GM13977 (cell line): ENCODE data around the gene RPS13.
"Not testable (repeated sequence)": the region's sequence is repeated elsewhere in the genome, so short reads cannot be mapped to it uniquely, and the experiment has no call there.

Experiments used
- DNase-seq: peaks from one replicate; pipeline ENCODE4 v3.0.0; 2012; ENCODE audit warnings: low spot score
- CTCF ChIP-seq: IDR thresholded peaks from 2 replicates; pipeline ENCODE4 v1.5.1; 2012; ENCODE audit warnings: mild to moderate bottlenecking, control low read depth; ENCODE audit not compliant: insufficient read depth; ENCODE audit errors: extremely low read depth, missing control alignments
- in situ Hi-C: fragments of 300-500 bp; cut with MboI; formaldehyde crosslinking; loops from one replicate; pipeline ENCODE4 v1.12.0; 2022; ENCODE audit warnings: low sequenced_read_pairs, low pct_unique_long_range_greater_than_20kb, mixed read lengths, inconsistent platforms; ENCODE audit not compliant: unreplicated experiment

The RPS13 gene

DNA sequence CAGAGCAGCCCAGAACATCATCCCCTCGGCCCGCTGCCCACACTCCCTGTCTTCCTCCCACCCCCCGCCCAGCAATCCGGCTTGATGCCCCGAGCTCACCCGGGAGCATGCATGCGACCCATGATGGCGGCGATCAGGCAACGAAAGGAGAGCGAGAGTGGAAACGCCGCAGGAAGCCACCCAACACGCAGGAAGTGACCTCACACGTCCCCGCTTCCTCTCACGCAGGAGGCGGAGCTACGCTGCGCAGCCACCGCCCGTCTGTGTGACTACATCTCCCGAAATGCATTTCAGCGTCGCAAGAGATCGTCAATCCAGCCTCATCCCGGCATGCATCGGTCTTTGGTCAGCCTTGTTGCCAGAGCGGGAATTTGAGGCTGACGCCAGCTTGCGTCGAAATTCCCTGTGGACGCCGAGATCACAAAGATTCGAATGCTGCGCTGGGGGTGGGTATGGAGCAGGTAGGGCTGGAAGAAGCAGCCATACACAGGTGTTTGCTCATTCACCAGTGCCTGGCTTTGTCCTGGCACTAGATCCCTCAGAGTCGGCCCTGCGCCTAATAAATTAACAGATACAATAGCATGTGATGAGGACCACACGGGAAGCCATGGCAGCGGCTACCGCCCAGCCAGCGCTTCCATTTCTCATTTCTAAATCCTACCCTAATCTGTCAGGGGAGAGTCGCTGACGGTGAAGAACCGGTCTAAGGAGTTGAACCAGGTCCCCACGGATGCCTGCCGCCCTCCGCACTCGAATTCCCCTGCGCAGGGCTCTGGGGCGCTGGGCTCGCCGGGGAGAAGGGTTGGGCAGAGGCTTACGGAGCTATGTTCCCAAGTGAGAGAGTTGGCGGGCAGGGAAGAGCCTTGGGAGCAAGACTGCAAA, at the start of gene RPS13:
Gene RPS13, minus strand, starts transcription at position 148 of the 882 bp plus-strand sequence. Its CDS starts 26 bp downstream, at position 122.
- no peak for TF ChIP-seq CTCF
- in situ Hi-C loops = no loop called here
- DNase-seq = peak; percentile 94

- DNase-seq = no peak
- in situ Hi-C loops = no loop called here
- no peak for TF ChIP-seq CTCF
Measured at GRCh38 chr11:17121981-17122380, 44.5 kb upstream of the RPS13 start.

- no peak for DNase-seq
- in situ Hi-C loops = no loop called here
- no peak for TF ChIP-seq CTCF
Measured at GRCh38 chr11:17117262-17117661, 39.8 kb upstream of the RPS13 start.

DNA sequence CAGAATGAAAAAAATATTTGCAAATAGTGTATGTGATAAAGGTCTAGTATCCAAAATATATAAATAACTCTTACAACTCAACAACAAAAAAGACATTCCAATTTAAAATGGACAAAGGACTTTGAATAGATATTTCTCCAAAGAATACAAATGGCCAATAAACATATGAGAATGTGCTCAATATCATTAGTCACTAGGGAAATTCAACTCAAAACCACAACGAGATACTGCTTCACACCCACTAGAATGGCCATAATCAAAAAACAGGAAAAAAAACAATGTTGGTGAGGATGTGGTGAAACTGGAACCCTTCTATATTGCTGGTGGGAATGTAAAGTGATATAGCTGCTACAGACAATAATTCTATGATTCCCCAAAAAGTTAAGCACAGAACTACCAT, 38.6 kb upstream of the RPS13 start:
- in situ Hi-C loops = no loop called here
- TF ChIP-seq CTCF = no peak
- DNase-seq = no peak

- DNase-seq, in situ Hi-C loops: not testable (repeated sequence)
- TF ChIP-seq CTCF = peak; percentile 28
Measured at GRCh38 chr11:17107745-17108144, 30.3 kb upstream of the RPS13 start.

DNA sequence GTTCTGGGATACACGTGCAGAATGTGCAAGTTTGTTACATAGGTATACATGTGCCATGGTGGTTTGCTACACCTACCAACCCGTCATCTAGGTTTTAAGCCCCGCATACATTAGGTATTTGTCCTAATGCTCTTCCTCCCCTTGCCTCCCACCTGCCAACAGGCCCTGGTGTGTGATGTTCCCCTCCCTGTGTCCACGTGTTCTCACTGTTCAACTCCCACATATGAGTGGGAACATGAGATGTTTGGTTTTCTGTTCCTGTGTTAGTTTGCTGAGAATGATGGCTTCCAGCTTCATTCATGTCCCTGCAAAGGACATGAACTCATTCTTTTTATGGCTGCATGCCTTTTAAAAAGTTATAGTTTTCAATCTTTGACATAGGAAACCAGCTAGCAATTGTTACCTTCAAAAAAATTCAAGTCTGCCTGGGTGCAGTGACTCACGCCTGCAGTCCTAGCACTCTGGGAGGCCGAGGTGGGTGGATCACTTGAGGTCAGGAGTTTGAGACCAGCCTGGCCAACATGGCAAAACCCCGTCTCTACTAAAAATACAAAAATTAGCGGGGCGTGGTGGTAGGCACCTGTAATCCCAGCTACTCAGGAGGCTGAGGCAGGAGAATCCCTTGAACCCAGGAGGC, 28.1 kb upstream of the RPS13 start:
- DNase-seq, in situ Hi-C loops: not testable (repeated sequence)

DNA sequence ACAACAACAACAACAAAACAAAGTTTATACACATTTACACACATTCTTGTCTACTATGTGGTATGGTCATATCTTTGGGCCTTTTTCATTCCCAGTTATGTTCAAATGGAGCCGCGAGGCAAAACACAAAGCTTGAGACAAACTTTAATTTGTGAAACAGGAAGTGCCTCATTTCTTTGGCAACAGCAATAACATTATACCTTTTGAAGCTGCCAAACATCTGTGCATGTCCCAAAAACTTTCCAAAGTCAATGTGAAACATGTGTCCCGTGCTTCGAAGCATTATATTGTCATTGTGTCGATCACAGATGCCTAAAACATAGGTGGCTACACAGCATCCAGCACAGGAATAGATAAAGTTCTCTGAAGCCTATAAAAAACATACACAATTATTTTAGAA, 25.0 kb upstream of the RPS13 start:
- no peak for TF ChIP-seq CTCF
- in situ Hi-C loops = no loop called here

More for the DNA sequence above, 25.0 kb upstream of the RPS13 start:
- no peak for DNase-seq
